Measurements from ENCODE around the gene HHIP.
"Not testable (repeated sequence)": the region's sequence is repeated elsewhere in the genome, so short reads cannot be mapped to it uniquely, and the experiment has no call there.

The HHIP gene

GRCh38 chr4:144757969-144758368 is 112.0 kb downstream of the HHIP start:
- no peak for DNase-seq

GRCh38 chr4:144768809-144769208 is 122.9 kb downstream of the HHIP start:
- DNase-seq: not testable (repeated sequence)

- no peak for DNase-seq
Measured at GRCh38 chr4:144778364-144778763, 132.4 kb downstream of the HHIP start.

- DNase-seq: no peak
Measured at GRCh38 chr4:144782345-144782744, 136.4 kb downstream of the HHIP start.

GRCh38 chr4:144785961-144786360 is 140.0 kb downstream of the HHIP start:
- no peak for DNase-seq

- DNase-seq: no peak
Measured at GRCh38 chr4:144787365-144788258, 141.7 kb downstream of the HHIP start.

GRCh38 chr4:144788469-144788868 is 142.5 kb downstream of the HHIP start:
- DNase-seq: no peak

- DNase-seq: not testable (repeated sequence)
Measured at GRCh38 chr4:144791933-144792332, 146.0 kb downstream of the HHIP start.

Data from NCI-H2081 treated with DMSO at 0.1 percent for 48 hours (cell line).